Loucy (cell line): Measurements from ENCODE around the gene TLL1.

Source experiments
- H2AFZ ChIP-seq: fragments of 200-600 bp; sonication (generic); 2 replicates; pipeline ENCODE4 v1.6.0; 2016; ENCODE audit warnings: antibody characterized with exemption, mild to moderate bottlenecking, low read length, moderate library complexity
- H3F3A ChIP-seq: fragments of 200-600 bp; 2 replicates; pipeline ENCODE4 v1.6.0; 2016; ENCODE audit warnings: antibody characterized with exemption, low read depth, mild to moderate bottlenecking
- H3K27me3 ChIP-seq: fragments of 200-600 bp; sonication (generic); 2 replicates; pipeline ENCODE4 v1.6.1; 2014; ENCODE audit warnings: low read length, mild to moderate bottlenecking; ENCODE audit not compliant: insufficient read depth, poor library complexity, severe bottlenecking
- H3K36me3 ChIP-seq: fragments of 200-600 bp; sonication (generic); 2 replicates; pipeline ENCODE4 v1.6.1; 2016; ENCODE audit warnings: low read length; ENCODE audit not compliant: insufficient read depth
- H3K4me1 ChIP-seq: fragments of 200-600 bp; sonication (generic); 2 replicates; pipeline ENCODE4 v1.5.1; 2014; ENCODE audit warnings: low read length, mild to moderate bottlenecking; ENCODE audit not compliant: insufficient read depth, poor library complexity, severe bottlenecking
- H3K4me2 ChIP-seq: fragments of 200-600 bp; sonication (generic); 2 replicates; pipeline ENCODE4 v1.6.0; 2014; ENCODE audit warnings: antibody characterized with exemption, low read length, low read depth, mild to moderate bottlenecking; ENCODE audit not compliant: poor library complexity, severe bottlenecking
- H3K4me3 ChIP-seq: fragments of 200-600 bp; sonication (generic); 2 replicates; pipeline ENCODE4 v1.5.1; 2014; ENCODE audit warnings: low read length, mild to moderate bottlenecking, mixed read lengths; ENCODE audit not compliant: poor library complexity, severe bottlenecking
- H3K79me2 ChIP-seq: fragments of 200-600 bp; sonication (generic); 2 replicates; pipeline ENCODE4 v1.6.1; 2014; ENCODE audit warnings: low read length; ENCODE audit not compliant: insufficient read depth
- H3K9ac ChIP-seq: fragments of 200-600 bp; sonication (generic); 2 replicates; pipeline ENCODE4 v1.6.0; 2014; ENCODE audit warnings: mild to moderate bottlenecking, low read depth, low read length, moderate library complexity; ENCODE audit not compliant: poor library complexity, severe bottlenecking
- H3K9me2 ChIP-seq: fragments of 200-600 bp; sonication (generic); replicated peaks from 2 replicates; pipeline ENCODE4 v1.6.1; 2016; ENCODE audit warnings: low read depth, low read length, mixed read lengths
- H3K9me3 ChIP-seq: fragments of 200-600 bp; sonication (generic); 2 replicates; pipeline ENCODE4 v1.6.1; 2014; ENCODE audit warnings: mild to moderate bottlenecking, antibody characterized with exemption, low read length, low read depth; ENCODE audit not compliant: insufficient read depth
- H4K20me1 ChIP-seq: fragments of 200-600 bp; sonication (generic); 2 replicates; pipeline ENCODE4 v1.6.0; 2014; ENCODE audit warnings: antibody characterized with exemption, low read length, mild to moderate bottlenecking; ENCODE audit not compliant: insufficient read depth, poor library complexity, severe bottlenecking
- CTCF ChIP-seq: fragments of 200-600 bp; sonication (generic); conservative IDR thresholded peaks from 2 replicates; pipeline ENCODE4 v1.5.1; 2014; ENCODE audit warnings: mild to moderate bottlenecking, antibody characterized with exemption, low read length
- EZH2phosphoT487 ChIP-seq: fragments of 200-600 bp; IDR thresholded peaks from 2 replicates; pipeline ENCODE4 v1.6.1; 2018; ENCODE audit warnings: antibody characterized with exemption, mild to moderate bottlenecking, moderate library complexity, borderline replicate concordance

Gene TLL1

GRCh38 chr4:166104623-166105022 lies 231.6 kb downstream of the TLL1 start:
- Histone ChIP-seq H4K20me1 (no peaks in the 10 kb centered on the region), H3K9ac (no peak overlapping the region), H3K4me3 (no peak overlapping the region), H3F3A (no peaks in the 10 kb centered on the region), H3K36me3 (no peaks in the 10 kb centered on the region), H2AFZ (no peak overlapping the region), H3K79me2 (no peaks in the 10 kb centered on the region), H3K4me2 (no peak overlapping the region), H3K9me3 (no peaks in the 10 kb centered on the region), H3K9me2 (no peaks in the 10 kb centered on the region), H3K27me3 (no peaks in the 10 kb centered on the region), H3K4me1 (no peaks in the 10 kb centered on the region)
- no peak for TF ChIP-seq CTCF
- no peak for TF ChIP-seq EZH2phosphoT487

DNA sequence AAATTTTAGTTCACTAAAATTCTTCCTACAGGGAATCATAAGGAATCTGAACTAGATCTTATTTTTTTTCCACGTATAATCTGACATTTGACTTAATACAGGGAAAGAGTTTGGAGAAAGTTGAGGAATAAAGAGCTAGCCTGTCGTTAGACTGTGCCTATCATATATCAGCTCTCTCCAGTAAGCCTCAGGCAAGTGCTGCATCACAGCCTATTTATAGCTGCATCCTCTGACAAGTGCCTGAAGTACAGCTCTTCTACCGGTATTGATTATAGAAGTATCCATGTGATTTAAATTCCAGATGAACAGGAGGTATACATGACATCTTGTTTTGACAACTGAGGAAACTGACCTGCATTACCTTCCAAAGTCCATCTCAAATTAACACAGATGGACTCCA lies 248.9 kb downstream of the TLL1 start:
- Histone ChIP-seq H3K9me3 (no peaks in the 10 kb centered on the region), H3K9ac (no peak overlapping the region), H3K9me2 (no peaks in the 10 kb centered on the region), H3K4me3 (no peak overlapping the region), H3K4me1 (no peaks in the 10 kb centered on the region), H3K4me2 (no peak overlapping the region), H2AFZ (no peak overlapping the region), H3F3A (no peaks in the 10 kb centered on the region), H3K36me3 (no peaks in the 10 kb centered on the region), H3K79me2 (no peaks in the 10 kb centered on the region), H3K27me3 (no peaks in the 10 kb centered on the region), H4K20me1 (no peaks in the 10 kb centered on the region)
- TF ChIP-seq CTCF (no peak), EZH2phosphoT487 (no peak)

DNA sequence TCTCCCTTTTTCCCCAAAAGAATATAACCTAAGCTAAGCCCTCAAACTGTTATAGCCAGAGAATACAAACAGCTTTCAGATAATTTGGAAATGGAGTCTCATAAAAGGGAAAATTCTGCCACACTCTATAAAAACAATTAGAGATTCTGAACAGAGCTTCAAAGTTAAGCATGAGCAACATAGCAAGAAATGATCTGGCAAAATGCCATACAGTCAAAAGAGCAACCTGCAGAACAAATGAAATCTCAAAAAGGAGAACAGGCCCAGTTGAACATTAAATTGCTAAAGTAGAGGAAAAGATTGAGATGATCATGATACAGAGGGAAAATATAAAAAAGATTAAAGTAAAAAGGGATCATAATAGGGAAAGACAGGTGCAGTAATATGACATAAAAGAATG lies 250.5 kb downstream of the TLL1 start:
- Histone ChIP-seq H3K9me2 (no peaks in the 10 kb centered on the region), H3K4me1 (no peaks in the 10 kb centered on the region), H3K36me3 (no peaks in the 10 kb centered on the region), H3K4me3 (no peak overlapping the region), H2AFZ (no peak overlapping the region), H3K9me3 (no peaks in the 10 kb centered on the region), H3K79me2 (no peaks in the 10 kb centered on the region), H3K27me3 (no peaks in the 10 kb centered on the region), H3K4me2 (no peak overlapping the region), H3K9ac (no peak overlapping the region), H3F3A (no peaks in the 10 kb centered on the region), H4K20me1 (no peaks in the 10 kb centered on the region)
- TF ChIP-seq EZH2phosphoT487, result no peak
- no peak for TF ChIP-seq CTCF
